Mucosa of gallbladder (tissue), 1 donor: ENCODE results near the gene NUTM2G. TPM values are rescaled to one million over a fixed set of nuclear protein-coding genes. Genes with fewer than 3 reads are reported as not detected.
"Not testable (repeated sequence)": the region's sequence is repeated elsewhere in the genome, so short reads cannot be mapped to it uniquely, and the experiment has no call there.

Experiments
- DNase-seq: peaks from one replicate; pipeline ENCODE4 v3.0.0-alpha.2; 2020; ENCODE audit warnings: low spot score
- total RNA-seq: library from RNA; stranded (reverse); gene quantifications from one replicate; pipeline ENCODE4 v1.2.1, GENCODE V29; 2021
- donor health status: DM: no; HTN: no; CAD: no.

NUTM2G gene
- not detected for total RNA-seq

DNA sequence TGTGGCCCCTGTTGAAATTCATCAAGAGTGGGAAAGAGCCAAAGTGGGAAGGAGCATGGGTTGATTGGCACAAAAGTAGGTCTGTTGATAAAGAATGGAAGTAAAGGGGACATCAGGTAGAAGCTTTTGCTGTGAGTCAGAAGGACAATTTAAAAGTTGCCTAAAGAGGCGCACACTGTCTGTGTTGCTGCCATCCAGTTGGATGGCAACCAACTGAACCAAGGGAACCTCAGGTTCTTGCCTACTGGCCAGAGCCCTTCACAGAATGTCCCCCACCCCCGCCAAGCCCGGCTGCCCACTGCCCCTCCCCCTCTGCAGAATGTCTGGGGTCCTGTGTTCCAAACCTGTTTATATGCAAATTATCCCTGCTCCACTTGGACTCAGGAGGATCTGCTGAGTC, at the start of gene NUTM2G:
Gene NUTM2G, plus strand, starts transcription at position 301 of the 400 bp plus-strand sequence. CDS start 182 bp downstream, outside the sequence.
- DNase-seq, result not testable (repeated sequence)

- DNase-seq, result no peak
Observed at GRCh38 chr9:96883922-96884321, 44.7 kb upstream of the NUTM2G start.

GRCh38 chr9:96884443-96884842, 44.2 kb upstream of the NUTM2G start:
- no peak for DNase-seq

- DNase-seq, result no peak
Observed at GRCh38 chr9:96885424-96885823, 43.2 kb upstream of the NUTM2G start.

GRCh38 chr9:96888591-96888990, 40.1 kb upstream of the NUTM2G start:
- no peak for DNase-seq

DNA sequence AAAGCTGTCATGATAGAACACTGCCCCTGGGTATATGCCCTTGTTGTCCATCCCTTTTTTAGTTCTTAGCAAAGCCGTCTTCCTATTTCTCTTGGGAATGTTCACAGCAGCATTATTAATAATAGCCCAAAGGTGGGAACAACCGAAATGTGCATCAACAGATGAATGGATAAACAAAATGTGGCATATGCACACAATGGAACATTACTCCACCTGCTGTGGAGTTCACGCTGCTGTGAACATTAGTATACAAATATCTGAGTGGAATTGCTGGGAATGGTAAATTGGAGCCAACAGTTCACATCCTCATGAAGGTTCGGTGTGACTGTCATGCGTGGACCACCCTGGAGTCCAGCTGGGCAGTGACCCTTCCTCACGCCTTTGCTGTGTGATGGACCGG, 36.5 kb upstream of the NUTM2G start:
- DNase-seq, result no peak

GRCh38 chr9:96900010-96900409, 28.6 kb upstream of the NUTM2G start:
- DNase-seq, result not testable (repeated sequence)

GRCh38 chr9:96904947-96905722, 23.5 kb upstream of the NUTM2G start:
- DNase-seq, result not testable (repeated sequence)

DNA sequence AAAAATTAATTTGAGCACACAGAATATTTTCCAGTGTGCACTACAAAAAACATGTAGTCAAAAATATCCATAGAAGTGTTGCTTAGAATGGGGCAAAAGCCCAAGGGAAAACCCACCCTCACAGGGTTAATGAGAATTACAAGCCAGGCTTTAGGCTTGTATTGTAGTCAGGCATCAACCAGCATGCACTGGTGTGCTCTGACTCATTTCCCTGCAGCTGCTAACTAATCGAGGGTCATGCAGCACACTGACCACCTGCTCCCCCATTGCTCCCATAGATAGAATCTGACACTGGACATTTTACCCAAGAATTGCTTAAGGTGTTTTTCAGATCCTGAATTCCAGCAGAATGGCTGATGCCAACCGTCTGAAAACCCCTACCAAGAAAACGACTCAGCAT, 20.2 kb upstream of the NUTM2G start:
- DNase-seq, result not testable (repeated sequence)

- not testable (repeated sequence) for DNase-seq
Observed at GRCh38 chr9:96915539-96915938, 13.1 kb upstream of the NUTM2G start.

GRCh38 chr9:96916531-96916930, 12.1 kb upstream of the NUTM2G start:
- not testable (repeated sequence) for DNase-seq

GRCh38 chr9:96918550-96918949, 10.1 kb upstream of the NUTM2G start:
- not testable (repeated sequence) for DNase-seq

DNA sequence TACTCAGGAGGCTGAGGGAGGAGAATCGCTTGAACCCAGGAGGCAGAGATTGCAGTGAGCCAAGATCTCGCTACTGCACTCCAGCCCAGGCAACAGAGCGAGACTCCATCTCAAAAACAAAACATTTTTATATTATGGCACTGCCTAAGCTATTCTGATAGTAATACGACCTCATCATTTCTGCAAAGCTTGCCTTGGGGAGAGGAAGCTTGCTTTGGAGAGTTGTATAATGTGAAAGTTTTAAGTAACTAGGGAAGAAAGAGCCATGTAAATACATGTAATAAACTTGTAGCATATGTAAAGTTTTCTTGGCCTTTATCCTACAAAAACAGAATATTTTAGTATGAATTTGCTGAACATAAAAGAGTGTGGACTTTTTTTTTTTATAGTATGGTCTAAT, 7.8 kb upstream of the NUTM2G start:
- not testable (repeated sequence) for DNase-seq

- DNase-seq, result not testable (repeated sequence)
Observed at GRCh38 chr9:96925587-96925986, 3.1 kb upstream of the NUTM2G start.

- not testable (repeated sequence) for DNase-seq
Observed at GRCh38 chr9:96931665-96932064, 3.0 kb downstream of the NUTM2G start.

GRCh38 chr9:96934097-96934496, 5.5 kb downstream of the NUTM2G start:
- DNase-seq, result not testable (repeated sequence)

- not testable (repeated sequence) for DNase-seq
Observed at GRCh38 chr9:96934706-96935105, 6.1 kb downstream of the NUTM2G start.

DNA sequence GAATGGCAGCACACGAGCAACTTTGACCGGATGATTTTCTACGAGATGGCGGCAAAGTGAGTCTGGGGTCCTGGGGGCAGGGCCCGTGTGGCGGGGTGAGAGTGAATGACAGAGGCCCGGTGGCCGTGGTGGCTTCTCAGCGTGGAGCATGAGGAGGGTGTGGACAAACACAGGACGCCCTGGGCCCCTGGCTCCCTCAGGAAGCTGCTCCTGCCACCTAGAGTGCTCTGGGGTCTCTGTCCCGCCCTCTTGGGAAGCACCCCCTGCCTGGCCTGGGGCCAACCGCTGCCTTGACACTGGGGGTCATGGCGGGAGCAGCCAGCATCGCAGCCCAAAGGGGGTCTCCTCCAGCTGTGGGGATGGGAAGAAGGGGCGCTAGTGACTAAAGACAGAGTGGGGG, 6.8 kb downstream of the NUTM2G start:
- not testable (repeated sequence) for DNase-seq

- DNase-seq, result not testable (repeated sequence)
Observed at GRCh38 chr9:96937442-96937841, 8.8 kb downstream of the NUTM2G start.

- not testable (repeated sequence) for DNase-seq
Observed at GRCh38 chr9:96938957-96939665, 10.5 kb downstream of the NUTM2G start.

DNA sequence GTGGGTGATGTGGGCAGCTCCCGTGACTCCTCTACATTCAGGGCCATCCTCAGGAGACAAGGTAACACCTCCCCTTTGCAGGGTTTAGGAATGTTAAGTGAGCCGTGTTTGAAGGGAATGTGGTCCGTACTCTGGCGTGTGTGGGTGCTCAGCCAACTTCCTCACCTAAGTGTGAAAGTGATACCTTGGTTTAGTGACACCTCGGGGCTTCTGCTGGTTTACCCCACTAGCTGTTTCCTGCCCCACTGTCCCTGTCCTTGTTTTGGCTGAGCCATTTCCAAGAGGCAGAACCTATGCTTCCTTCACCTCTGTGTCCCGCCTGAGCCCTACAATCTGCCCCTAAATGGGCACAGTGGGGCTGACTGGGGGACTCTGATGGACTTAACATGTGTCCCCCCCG, 12.3 kb downstream of the NUTM2G start:
- DNase-seq, result not testable (repeated sequence)

- not testable (repeated sequence) for DNase-seq
Observed at GRCh38 chr9:96941628-96942027, 13.0 kb downstream of the NUTM2G start.

- DNase-seq, result not testable (repeated sequence)
Observed at GRCh38 chr9:96942181-96942580, 13.5 kb downstream of the NUTM2G start.
